ENCODE results near the gene SLC16A7.
"Not testable (repeated sequence)": the region's sequence is repeated elsewhere in the genome, so short reads cannot be mapped to it uniquely, and the experiment has no call there.

Gene SLC16A7

GRCh38 chr12:59744564-59744963 is 148.7 kb downstream of the SLC16A7 start:
- no peak for TF ChIP-seq MAX (IDR thresholded peaks at IDR 0.05; ENCODE audit: low read depth, low read length)
- TF ChIP-seq CTCF (IDR thresholded peaks at IDR 0.05; ENCODE audit: low read depth, low read length): no peak
- TF ChIP-seq MYC (IDR thresholded peaks at IDR 0.05; ENCODE audit: low read depth, low read length): no peak
- no peak for TF ChIP-seq POLR2A (IDR thresholded peaks at IDR 0.05; ENCODE audit: extremely low read depth, insufficient read length)
- no peak for DNase-seq (ENCODE audit: low read depth)
- no peak overlapping the region for H3K4me3 ChIP-seq (ENCODE audit: low read depth, low read length)

GRCh38 chr12:59751091-59751490 is 155.3 kb downstream of the SLC16A7 start:
- not testable (repeated sequence) for DNase-seq (ENCODE audit: low read depth)

GRCh38 chr12:59761542-59761941 is 165.7 kb downstream of the SLC16A7 start:
- TF ChIP-seq POLR2A (IDR thresholded peaks at IDR 0.05; ENCODE audit: extremely low read depth, insufficient read length) (no peak), MYC (IDR thresholded peaks at IDR 0.05; ENCODE audit: low read depth, low read length) (no peak), MAX (IDR thresholded peaks at IDR 0.05; ENCODE audit: low read depth, low read length) (no peak), CTCF (IDR thresholded peaks at IDR 0.05; ENCODE audit: low read depth, low read length) (no peak)
- no peak overlapping the region for H3K4me3 ChIP-seq (ENCODE audit: low read depth, low read length)
- no peak for DNase-seq (ENCODE audit: low read depth)

More at GRCh38 chr12:59751091-59751490, 155.3 kb downstream of the SLC16A7 start:
- not testable (repeated sequence) for H3K4me3 ChIP-seq (ENCODE audit: low read depth, low read length)

- DNase-seq (ENCODE audit: low read depth): no peak
- TF ChIP-seq CTCF (IDR thresholded peaks at IDR 0.05; ENCODE audit: low read depth, low read length) (no peak), POLR2A (IDR thresholded peaks at IDR 0.05; ENCODE audit: extremely low read depth, insufficient read length) (no peak), MAX (IDR thresholded peaks at IDR 0.05; ENCODE audit: low read depth, low read length) (no peak), MYC (IDR thresholded peaks at IDR 0.05; ENCODE audit: low read depth, low read length) (no peak)
- H3K4me3 ChIP-seq (ENCODE audit: low read depth, low read length): no peak overlapping the region
Observed at GRCh38 chr12:59763835-59764234, 168.0 kb downstream of the SLC16A7 start.

GRCh38 chr12:59768031-59768430 is 172.2 kb downstream of the SLC16A7 start:
- H3K4me3 ChIP-seq (ENCODE audit: low read depth, low read length): no peak overlapping the region
- TF ChIP-seq CTCF (IDR thresholded peaks at IDR 0.05; ENCODE audit: low read depth, low read length): no peak
- no peak for TF ChIP-seq MAX (IDR thresholded peaks at IDR 0.05; ENCODE audit: low read depth, low read length)
- TF ChIP-seq MYC (IDR thresholded peaks at IDR 0.05; ENCODE audit: low read depth, low read length): no peak
- no peak for TF ChIP-seq POLR2A (IDR thresholded peaks at IDR 0.05; ENCODE audit: extremely low read depth, insufficient read length)
- DNase-seq (ENCODE audit: low read depth): no peak

- peak; percentile 56 for DNase-seq (ENCODE audit: low read depth)
- no peak for TF ChIP-seq MYC (IDR thresholded peaks at IDR 0.05; ENCODE audit: low read depth, low read length)
- TF ChIP-seq CTCF (IDR thresholded peaks at IDR 0.05; ENCODE audit: low read depth, low read length): peak; percentile 53
- H3K4me3 ChIP-seq (ENCODE audit: low read depth, low read length): no peak overlapping the region
Observed at GRCh38 chr12:59780605-59781135, 184.8 kb downstream of the SLC16A7 start.
